DND-41 (cell line): ENCODE results near the gene SERP2.

Experiments
- ATAC-seq: fragments of 200-7000 bp; cut with Tn5 transposase; 3 replicates; pipeline ENCODE4 v1.9.1; 2021; ENCODE audit warnings: low read depth; ENCODE audit not compliant: insufficient read depth
- DNase-seq: peaks from one replicate; pipeline ENCODE4 v3.0.0-alpha.2; 2020
- H2AFZ ChIP-seq: 2 replicates; pipeline ENCODE4 v1.6.0; 2012; ENCODE audit warnings: low read depth, low read length
- H3K27ac ChIP-seq: 2 replicates; pipeline ENCODE4 v1.5.1; 2012; ENCODE audit warnings: low read length, inconsistent platforms
- H3K27me3 ChIP-seq: fragments of 200-600 bp; sonication (generic); 2 replicates; pipeline ENCODE4 v1.6.0; 2012; ENCODE audit warnings: low read length, mild to moderate bottlenecking, inconsistent platforms; ENCODE audit not compliant: insufficient read depth, poor library complexity
- H3K36me3 ChIP-seq: 2 replicates; pipeline ENCODE4 v1.5.1; 2012; ENCODE audit warnings: low read length, inconsistent platforms; ENCODE audit not compliant: insufficient read depth
- H3K4me1 ChIP-seq: 2 replicates; pipeline ENCODE4 v1.5.1; 2012; ENCODE audit warnings: mild to moderate bottlenecking, low read length; ENCODE audit not compliant: insufficient read depth
- H3K4me2 ChIP-seq: 2 replicates; pipeline ENCODE4 v1.6.0; 2012; ENCODE audit warnings: mild to moderate bottlenecking, moderate library complexity, low read length, inconsistent platforms; ENCODE audit not compliant: insufficient read depth
- H3K4me3 ChIP-seq, 2 experiments: fragments of 200-600 bp in 1 of 2; shearing (Covaris generic) in 1 of 2; 2 replicates each; pipeline ENCODE4 v1.5.1; 2012 to 2016; ENCODE audit warnings: inconsistent platforms in 2 of 2, low read length in 2 of 2, mild to moderate bottlenecking in 2 of 2, low read depth in 1 of 2, moderate library complexity in 1 of 2
- H3K79me2 ChIP-seq: 2 replicates; pipeline ENCODE4 v1.6.0; 2012; ENCODE audit warnings: low read length, inconsistent platforms; ENCODE audit not compliant: insufficient read depth
- H3K9ac ChIP-seq: 2 replicates; pipeline ENCODE4 v1.6.0; 2012; ENCODE audit warnings: low read depth, mild to moderate bottlenecking, inconsistent platforms, low read length, moderate library complexity
- H3K9me3 ChIP-seq: 2 replicates; pipeline ENCODE4 v1.5.1; 2012; ENCODE audit warnings: low read length, moderate library complexity, mild to moderate bottlenecking, inconsistent platforms; ENCODE audit not compliant: insufficient read depth, severe bottlenecking
- H4K20me1 ChIP-seq: 2 replicates; pipeline ENCODE4 v1.6.0; 2012; ENCODE audit warnings: low read length; ENCODE audit not compliant: insufficient read depth
- CTCF ChIP-seq: IDR thresholded peaks from 2 replicates; pipeline ENCODE4 v1.5.1; 2012; ENCODE audit warnings: borderline replicate concordance, low read length, moderate library complexity, mild to moderate bottlenecking; ENCODE audit not compliant: poor library complexity, severe bottlenecking; ENCODE audit errors: extremely low read depth
- EZH2 ChIP-seq: IDR thresholded peaks from 3 replicates; pipeline ENCODE4 v1.6.1; 2012; ENCODE audit warnings: borderline replicate concordance, low read depth, mild to moderate bottlenecking, moderate library complexity, low read length, inconsistent platforms; ENCODE audit not compliant: severe bottlenecking

Gene SERP2

GRCh38 chr13:44389876-44390275 is 16.3 kb downstream of the SERP2 start:
- Histone ChIP-seq H3K27me3 (no peaks in the 10 kb centered on the region), H3K9me3 (no peaks in the 10 kb centered on the region), H3K9ac (no peak overlapping the region), H3K4me3 (no peak overlapping the region), H3K27ac (no peak overlapping the region), H4K20me1 (no peaks in the 10 kb centered on the region), H3K4me1 (no peaks in the 10 kb centered on the region), H3K79me2 (no peaks in the 10 kb centered on the region), H3K4me2 (no peak overlapping the region), H3K36me3 (no peaks in the 10 kb centered on the region), H2AFZ (no peak overlapping the region)
- DNase-seq (no peak), ATAC-seq (no peak)
- TF ChIP-seq CTCF (no peak), EZH2 (no peak)

DNA sequence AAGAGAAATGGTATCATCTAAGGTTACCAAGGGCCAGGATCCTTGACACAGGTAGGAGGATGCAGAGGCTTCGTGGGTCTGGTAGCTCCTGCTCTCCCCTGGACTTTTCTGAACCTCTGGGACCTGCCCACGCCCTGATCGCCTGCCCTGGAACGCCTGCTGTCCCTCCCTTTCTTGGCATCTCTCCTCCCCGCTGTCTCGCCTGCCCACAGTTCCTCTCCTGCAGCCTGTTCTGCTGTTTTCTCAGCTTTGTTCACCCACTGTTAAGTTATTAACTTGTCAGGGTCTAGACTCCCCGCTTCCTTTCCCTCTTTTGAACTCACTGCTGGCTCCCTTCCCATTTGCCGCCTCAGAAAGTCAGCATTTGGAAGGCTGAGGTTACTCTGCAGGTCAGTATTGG is 19.8 kb downstream of the SERP2 start:
- Histone ChIP-seq H2AFZ (no peak overlapping the region; the same call in 1 of the 2 replicates), H3K36me3 (no peaks in the 10 kb centered on the region), H3K4me3 (no peak overlapping the region), H3K27ac (no peak overlapping the region), H3K9me3 (no peaks in the 10 kb centered on the region), H3K27me3 (no peaks in the 10 kb centered on the region), H3K79me2 (no peaks in the 10 kb centered on the region), H4K20me1 (no peaks in the 10 kb centered on the region), H3K9ac (no peak overlapping the region), H3K4me2 (no peak overlapping the region), H3K4me1 (no peaks in the 10 kb centered on the region)
- TF ChIP-seq EZH2 (no peak), CTCF (no peak)
- DNase-seq (no peak), ATAC-seq (peak; percentile 29; the same call in 1 of the 3 replicates)

DNA sequence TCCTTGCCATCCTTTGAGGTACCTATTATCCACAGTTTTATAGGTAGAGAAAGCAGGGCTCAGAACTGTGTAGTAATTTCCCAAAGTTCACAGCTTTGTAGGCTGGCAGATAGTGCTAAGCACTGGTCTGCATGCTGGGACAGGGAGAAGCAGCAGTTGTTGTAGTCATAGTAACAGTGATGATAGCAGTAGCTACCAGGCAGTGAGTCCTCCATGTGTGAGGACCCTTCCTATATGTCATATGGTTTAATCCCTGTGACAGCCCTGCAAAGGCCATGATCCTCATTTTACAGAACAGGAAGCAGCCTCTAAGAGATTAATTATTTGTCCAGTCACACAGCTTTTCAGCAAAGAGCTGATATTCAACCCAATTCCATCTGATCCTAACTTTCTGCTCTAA is 21.0 kb downstream of the SERP2 start:
- Histone ChIP-seq H3K4me2 (no peak overlapping the region), H3K9ac (no peak overlapping the region), H3K4me3 (no peak overlapping the region), H4K20me1 (no peaks in the 10 kb centered on the region), H3K27me3 (no peaks in the 10 kb centered on the region), H3K4me1 (no peaks in the 10 kb centered on the region), H3K9me3 (no peaks in the 10 kb centered on the region), H3K79me2 (no peaks in the 10 kb centered on the region), H3K27ac (no peak overlapping the region), H3K36me3 (no peaks in the 10 kb centered on the region), H2AFZ (no peak overlapping the region)
- no peak for TF ChIP-seq EZH2
- TF ChIP-seq CTCF = no peak
- DNase-seq = no peak
- ATAC-seq = no peak

DNA sequence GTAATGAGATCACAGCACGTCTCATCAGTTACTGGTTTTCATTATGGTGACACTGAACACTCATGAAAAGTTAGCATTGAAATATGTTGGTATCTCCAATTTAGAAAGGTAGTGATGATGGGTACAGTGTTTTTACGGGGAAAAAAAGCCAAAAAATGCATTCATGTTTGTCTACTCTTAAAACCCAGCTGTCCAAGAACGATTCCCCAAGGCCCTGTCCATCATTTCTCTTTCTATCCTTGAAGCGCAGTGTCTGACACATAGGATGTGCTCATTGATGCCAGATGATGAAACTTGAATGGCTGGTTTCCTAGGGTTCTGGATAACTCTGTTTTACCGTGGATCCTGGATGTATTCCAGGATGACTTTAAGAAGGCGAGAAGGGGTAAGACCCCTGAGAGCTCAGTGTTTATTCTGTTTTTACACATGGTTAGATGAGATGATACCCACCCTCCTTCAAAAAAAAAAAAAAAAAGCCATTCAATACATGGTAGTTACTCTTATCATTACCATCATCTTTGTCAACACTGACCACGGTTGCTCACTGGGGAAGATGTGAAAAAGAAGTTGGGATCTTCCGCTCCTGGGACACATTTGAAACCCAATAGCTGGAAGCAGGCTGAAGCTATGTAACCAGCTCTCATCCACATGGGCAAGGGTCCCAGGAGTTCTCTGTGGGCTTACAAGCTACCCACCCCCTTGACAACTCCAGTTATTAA is 22.5 kb downstream of the SERP2 start:
- no peaks in the 10 kb centered on the region for H3K27me3 ChIP-seq
- no peaks in the 10 kb centered on the region for H3K79me2 ChIP-seq
- H4K20me1 ChIP-seq = no peaks in the 10 kb centered on the region
- DNase-seq (no peak), ATAC-seq (no peak)
- H3K4me2 ChIP-seq = no peak overlapping the region
- no peak overlapping the region for H3K4me3 ChIP-seq
- H3K27ac ChIP-seq = no peak overlapping the region
- H3K36me3 ChIP-seq = no peaks in the 10 kb centered on the region
- H3K9me3 ChIP-seq = no peaks in the 10 kb centered on the region
- no peak overlapping the region for H2AFZ ChIP-seq
- no peak overlapping the region for H3K9ac ChIP-seq
- TF ChIP-seq EZH2 (no peak), CTCF (no peak)
- H3K4me1 ChIP-seq = no peaks in the 10 kb centered on the region
